A549 (cell line): ENCODE measurements around the gene SVIL. TPM values are rescaled to one million over a fixed set of nuclear protein-coding genes. Genes with fewer than 3 reads are reported as not detected.

Experiments used
- ATAC-seq, 2 experiments: fragments of 200-7000 bp in 1 of 2; fragments of >200 bp in 1 of 2; cut with Nextera tagmentation in 1 of 2; cut with Tn5 transposase in 1 of 2; 3 replicates each; pipeline versions ENCODE4 v1.8.0 to v1.9.1; 2018 to 2020; ENCODE audit warnings: mild to moderate bottlenecking in 1 of 2, moderate library complexity in 1 of 2
- CTCF ChIA-PET: fragments of 300-600 bp; sonication (Branson Sonifier 250); formaldehyde crosslinking; extraction: SDS; loops from one replicate; lab custom pipeline; 2021; ENCODE audit warnings: antibody characterized with exemption, inconsistent platforms; lab: Yijun Ruan, JAX
- POLR2A ChIA-PET: fragments of 350-600 bp; formaldehyde crosslinking; extraction: SDS; loops from one replicate; lab custom pipeline; 2021; ENCODE audit warnings: antibody characterized with exemption, inconsistent platforms; lab: Yijun Ruan, JAX
- DNase-seq, 2 experiments: peaks; one replicate each; pipeline versions ENCODE4 v3.0.0 to v3.0.0-alpha.2; 2011 to 2016; ENCODE audit warnings: low read depth in 1 of 2, low spot score in 1 of 2
- FAIRE-seq: peaks from 2 replicates; lab custom pipeline; 2011; peaks lifted over from hg19 to GRCh38; lab: Jason Lieb, UNC
- H3K27ac ChIP-seq, 2 experiments: fragments of >200 bp; sonication (Bioruptor Twin); formaldehyde crosslinking; 3 replicates each; pipeline ENCODE4 v1.5.1; 2016 to 2017
- H3K4me1 ChIP-seq: fragments of >200 bp; sonication (Bioruptor Twin); formaldehyde crosslinking; 3 replicates; pipeline ENCODE4 v1.6.1; 2016
- H3K4me2 ChIP-seq: fragments of >200 bp; sonication (Bioruptor Twin); formaldehyde crosslinking; 3 replicates; pipeline ENCODE4 v1.6.1; 2016
- H3K4me3 ChIP-seq: fragments of >200 bp; sonication (Bioruptor Twin); formaldehyde crosslinking; 3 replicates; pipeline ENCODE4 v1.5.1; 2016
- H3K9me3 ChIP-seq: fragments of >200 bp; sonication (Bioruptor Twin); formaldehyde crosslinking; 3 replicates; pipeline ENCODE4 v1.6.1; 2016
- BCL3 ChIP-seq: fragments of >200 bp; sonication (Bioruptor Twin); formaldehyde crosslinking; IDR thresholded peaks from 3 replicates; pipeline ENCODE4 v1.6.1; 2016
- CTCF ChIP-seq: fragments of >200 bp; sonication (Bioruptor Twin); formaldehyde crosslinking; IDR thresholded peaks from 3 replicates; pipeline ENCODE4 v1.5.1; 2016
- EHF ChIP-seq: fragments of 250-450 bp; sonication (Bioruptor Pico); IDR thresholded peaks from 2 replicates; pipeline ENCODE4 v1.5.0; 2020; ENCODE audit warnings: mild to moderate bottlenecking
- EP300 ChIP-seq, 2 experiments: fragments of >200 bp; sonication (Bioruptor Twin); formaldehyde crosslinking; IDR thresholded peaks; 2 replicates in 1 of 2; 3 replicates in 1 of 2; pipeline ENCODE4 v1.6.1; 2016 to 2017
- FOSB ChIP-seq: fragments of 250-450 bp; sonication (Bioruptor Pico); IDR thresholded peaks from 2 replicates; pipeline ENCODE4 v1.5.0; 2020; ENCODE audit warnings: mild to moderate bottlenecking, moderate library complexity
- FOSL2 ChIP-seq, 2 experiments: fragments of 450-650 bp in 1 of 2; fragments of >200 bp in 1 of 2; sonication (Bioruptor Twin) in 1 of 2; formaldehyde crosslinking; IDR thresholded peaks; 2 replicates each; pipeline versions ENCODE4 v1.5.0 to v1.6.1; 2016 to 2020; ENCODE audit warnings: mild to moderate bottlenecking in 1 of 2, moderate library complexity in 1 of 2
- GATA3 ChIP-seq: IDR thresholded peaks from 2 replicates; pipeline ENCODE4 v1.6.1; 2012; ENCODE audit warnings: borderline replicate concordance
- HOXB13 ChIP-seq: fragments of 250-450 bp; sonication (Bioruptor Pico); IDR thresholded peaks from 2 replicates; pipeline ENCODE4 v1.5.0; 2020; ENCODE audit warnings: low read depth, mild to moderate bottlenecking, moderate library complexity
- KDM1A ChIP-seq: fragments of 200-600 bp; sonication (generic); IDR thresholded peaks from 2 replicates; pipeline ENCODE4 v1.6.1; 2016; ENCODE audit warnings: low read depth, mild to moderate bottlenecking
- MAZ ChIP-seq: fragments of 150-350 bp; IDR thresholded peaks from 2 replicates; pipeline ENCODE4 v1.6.1; 2014; ENCODE audit warnings: antibody characterized with exemption, low read depth, low read length, borderline replicate concordance
- NR3C1 ChIP-seq: fragments of >200 bp; sonication (Bioruptor Twin); formaldehyde crosslinking; IDR thresholded peaks from 3 replicates; pipeline ENCODE4 v1.6.1; 2017
- PBX3 ChIP-seq: IDR thresholded peaks from 2 replicates; pipeline ENCODE4 v1.6.1; 2012
- PHF8 ChIP-seq: fragments of 200-600 bp; sonication (generic); IDR thresholded peaks from 2 replicates; pipeline ENCODE4 v1.6.1; 2016; ENCODE audit warnings: low read depth, mild to moderate bottlenecking, antibody characterized with exemption, moderate library complexity, borderline replicate concordance
- POLR2A ChIP-seq: IDR thresholded peaks from 2 replicates; pipeline ENCODE4 v1.6.1; 2012; ENCODE audit warnings: mild to moderate bottlenecking, low read length
- SREBF2 ChIP-seq: fragments of 450-650 bp; IDR thresholded peaks from 2 replicates; pipeline ENCODE4 v1.6.1; 2014; ENCODE audit warnings: mild to moderate bottlenecking, moderate library complexity
- USF2 ChIP-seq: fragments of 450-650 bp; IDR thresholded peaks from 2 replicates; pipeline ENCODE4 v1.6.1; 2014; ENCODE audit warnings: antibody characterized with exemption
- ZC3H11A ChIP-seq: fragments of 450-650 bp; IDR thresholded peaks from 2 replicates; pipeline ENCODE4 v1.6.1; 2014; ENCODE audit warnings: antibody characterized with exemption, mild to moderate bottlenecking
- ZNF302 ChIP-seq: fragments of 250-450 bp; sonication (Bioruptor Pico); IDR thresholded peaks from 2 replicates; pipeline ENCODE4 v1.9.0; 2021; ENCODE audit warnings: inconsistent platforms, mild to moderate bottlenecking, moderate library complexity
- WGBS: methylation state at CpG from one replicate; pipeline ENCODE4 v1.1.6; 2017; ENCODE audit errors: missing lambda C conversion rate; 5-methylcytosine and 5-hydroxymethylcytosine counted together
- polyA plus RNA-seq, 4 experiments: library from polyadenylated mRNA; depleted of rRNA in 3 of 4; stranded (reverse); fragments of >200 nt; fragmentation: RNase III in 1 of 4; extraction: RNeasy Plus Mini Kit Qiagen cat#74134 plus additional on column Dnase treatment in 1 of 4; gene quantifications; 2 replicates in 3 of 4; 3 replicates in 1 of 4; pipeline ENCODE4 v1.2.3, GENCODE V29; 2011 to 2017

Gene SVIL
- polyA plus RNA-seq, 2 of the 4 experiments (the other 2 are of a cell fraction) = 12.0 to 20.4 TPM

- DNase-seq = no peak
- Histone ChIP-seq H3K4me1 (peaks cover 32% of the 10 kb centered on the region), H3K27ac (no peak overlapping the region), H3K4me2 (no peak overlapping the region)
- FAIRE-seq = no peak
- ATAC-seq = no peak
- no peak for TF ChIP-seq EP300 (IDR thresholded peaks at IDR 0.05)
- no peak for TF ChIP-seq NR3C1
- TF ChIP-seq PBX3 = no peak
- no peak for TF ChIP-seq USF2
- no peak for TF ChIP-seq MAZ
- no peak for TF ChIP-seq SREBF2
- no peak for TF ChIP-seq KDM1A
- TF ChIP-seq ZC3H11A = no peak
- no peak for TF ChIP-seq GATA3
- no peak for TF ChIP-seq PHF8
- TF ChIP-seq, all 56 proteins: peak for 0
- POLR2A ChIA-PET = no interaction called here
- Histone ChIP-seq H3K9me3 (no peaks in the 10 kb centered on the region), H3K4me3 (no peak overlapping the region)
- 90% methylated on average over 19 of the region's 19 CpGs for WGBS
- CTCF ChIA-PET = interaction anchor here (0.9 to 4.4 kb wide), 4 partner anchors 15 to 59 kb away, joined by 3 to 16 read pairs (median 4); no protein-coding TSS in a partner anchor
Measured at GRCh38 chr10:29532256-29532878, 102.4 kb downstream of the SVIL start.

- CTCF ChIA-PET = interaction anchor here (0.7 to 0.9 kb wide), 3 partner anchors 8 to 27 kb away, joined by 3 read pairs; no protein-coding TSS in a partner anchor
- peak in 1 of 2 experiments; percentile 16 for DNase-seq
- no peak for FAIRE-seq
- Histone ChIP-seq H3K4me1 (peaks cover 17% of the 10 kb centered on the region), H3K4me3 (no peak overlapping the region), H3K9me3 (no peaks in the 10 kb centered on the region), H3K4me2 (no peak overlapping the region), H3K27ac (no peak overlapping the region)
- ATAC-seq = peak in 1 of 2 experiments; percentile 65; a peak in 3 of 6 replicates
- WGBS = 88% methylated on average over 9 of the region's 9 CpGs
- TF ChIP-seq POLR2A (no peak), HOXB13 (CRISPR knock-in tag) (no peak), NR3C1 (no peak), EHF (CRISPR knock-in tag) (no peak), BCL3 (no peak)
- POLR2A ChIA-PET = no interaction called here
Measured at GRCh38 chr10:29530112-29530976, 104.4 kb downstream of the SVIL start.

GRCh38 chr10:29529146-29529545, 105.6 kb downstream of the SVIL start:
- no peak overlapping the region for H3K4me3 ChIP-seq
- H3K27ac ChIP-seq = no peak overlapping the region
- peaks cover 5% of the 10 kb centered on the region for H3K4me1 ChIP-seq
- TF ChIP-seq CTCF = no peak
- TF ChIP-seq FOSL2 (IDR thresholded peaks at IDR 0.05) = no peak
- TF ChIP-seq FOSL2 (CRISPR knock-in tag; IDR thresholded peaks at IDR 0.05) = no peak
- no peak for TF ChIP-seq FOSB (CRISPR knock-in tag)
- no peak for TF ChIP-seq ZNF302 (CRISPR knock-in tag)
- DNase-seq = no peak
- no peak for FAIRE-seq
- WGBS = 92% methylated on average over 6 of the region's 6 CpGs
- POLR2A ChIA-PET = no interaction called here
- ATAC-seq = no peak
- CTCF ChIA-PET = interaction anchor here (0.6 to 1.5 kb wide), 2 partner anchors 61 to 422 kb away, joined by 3 read pairs; no protein-coding TSS in a partner anchor
- no peak overlapping the region for H3K4me2 ChIP-seq
- no peaks in the 10 kb centered on the region for H3K9me3 ChIP-seq
